Loucy (cell line): ENCODE data around the gene ZNF511.

Experiments
- H2AFZ ChIP-seq: fragments of 200-600 bp; sonication (generic); 2 replicates; pipeline ENCODE4 v1.6.0; 2016; ENCODE audit warnings: antibody characterized with exemption, mild to moderate bottlenecking, low read length, moderate library complexity
- H3F3A ChIP-seq: fragments of 200-600 bp; 2 replicates; pipeline ENCODE4 v1.6.0; 2016; ENCODE audit warnings: antibody characterized with exemption, low read depth, mild to moderate bottlenecking
- H3K27me3 ChIP-seq: fragments of 200-600 bp; sonication (generic); 2 replicates; pipeline ENCODE4 v1.6.1; 2014; ENCODE audit warnings: low read length, mild to moderate bottlenecking; ENCODE audit not compliant: insufficient read depth, poor library complexity, severe bottlenecking
- H3K36me3 ChIP-seq: fragments of 200-600 bp; sonication (generic); 2 replicates; pipeline ENCODE4 v1.6.1; 2016; ENCODE audit warnings: low read length; ENCODE audit not compliant: insufficient read depth
- H3K4me1 ChIP-seq: fragments of 200-600 bp; sonication (generic); 2 replicates; pipeline ENCODE4 v1.5.1; 2014; ENCODE audit warnings: low read length, mild to moderate bottlenecking; ENCODE audit not compliant: insufficient read depth, poor library complexity, severe bottlenecking
- H3K4me2 ChIP-seq: fragments of 200-600 bp; sonication (generic); 2 replicates; pipeline ENCODE4 v1.6.0; 2014; ENCODE audit warnings: antibody characterized with exemption, low read length, low read depth, mild to moderate bottlenecking; ENCODE audit not compliant: poor library complexity, severe bottlenecking
- H3K4me3 ChIP-seq: fragments of 200-600 bp; sonication (generic); 2 replicates; pipeline ENCODE4 v1.5.1; 2014; ENCODE audit warnings: low read length, mild to moderate bottlenecking, mixed read lengths; ENCODE audit not compliant: poor library complexity, severe bottlenecking
- H3K79me2 ChIP-seq: fragments of 200-600 bp; sonication (generic); 2 replicates; pipeline ENCODE4 v1.6.1; 2014; ENCODE audit warnings: low read length; ENCODE audit not compliant: insufficient read depth
- H3K9ac ChIP-seq: fragments of 200-600 bp; sonication (generic); 2 replicates; pipeline ENCODE4 v1.6.0; 2014; ENCODE audit warnings: mild to moderate bottlenecking, low read depth, low read length, moderate library complexity; ENCODE audit not compliant: poor library complexity, severe bottlenecking
- H3K9me2 ChIP-seq: fragments of 200-600 bp; sonication (generic); replicated peaks from 2 replicates; pipeline ENCODE4 v1.6.1; 2016; ENCODE audit warnings: low read depth, low read length, mixed read lengths
- H3K9me3 ChIP-seq: fragments of 200-600 bp; sonication (generic); 2 replicates; pipeline ENCODE4 v1.6.1; 2014; ENCODE audit warnings: mild to moderate bottlenecking, antibody characterized with exemption, low read length, low read depth; ENCODE audit not compliant: insufficient read depth
- H4K20me1 ChIP-seq: fragments of 200-600 bp; sonication (generic); 2 replicates; pipeline ENCODE4 v1.6.0; 2014; ENCODE audit warnings: antibody characterized with exemption, low read length, mild to moderate bottlenecking; ENCODE audit not compliant: insufficient read depth, poor library complexity, severe bottlenecking
- CTCF ChIP-seq: fragments of 200-600 bp; sonication (generic); conservative IDR thresholded peaks from 2 replicates; pipeline ENCODE4 v1.5.1; 2014; ENCODE audit warnings: mild to moderate bottlenecking, antibody characterized with exemption, low read length
- EZH2phosphoT487 ChIP-seq: fragments of 200-600 bp; IDR thresholded peaks from 2 replicates; pipeline ENCODE4 v1.6.1; 2018; ENCODE audit warnings: antibody characterized with exemption, mild to moderate bottlenecking, moderate library complexity, borderline replicate concordance

Gene ZNF511

GRCh38 chr10:133297504-133297903 lies 11.2 kb upstream of the ZNF511 start:
- TF ChIP-seq EZH2phosphoT487 (no peak), CTCF (no peak)
- Histone ChIP-seq H3K9me2 (no peaks in the 10 kb centered on the region), H3K4me3 (no peak overlapping the region), H2AFZ (no peak overlapping the region), H3F3A (no peaks in the 10 kb centered on the region), H3K4me1 (no peaks in the 10 kb centered on the region), H3K36me3 (peaks cover 73% of the 10 kb centered on the region; the same call in 1 of the 2 replicates), H3K79me2 (peaks cover 2% of the 10 kb centered on the region; the same call in 1 of the 2 replicates), H4K20me1 (no peaks in the 10 kb centered on the region), H3K4me2 (no peak overlapping the region), H3K9me3 (no peaks in the 10 kb centered on the region), H3K27me3 (no peaks in the 10 kb centered on the region), H3K9ac (no peak overlapping the region)

GRCh38 chr10:133298466-133298865 lies 10.2 kb upstream of the ZNF511 start:
- no peak for TF ChIP-seq EZH2phosphoT487
- TF ChIP-seq CTCF = no peak
- Histone ChIP-seq H3K4me2 (no peak overlapping the region), H3K79me2 (peaks cover 11% of the 10 kb centered on the region; the same call in 1 of the 2 replicates), H3K27me3 (no peaks in the 10 kb centered on the region), H4K20me1 (no peaks in the 10 kb centered on the region), H3K9ac (no peak overlapping the region), H3K9me3 (no peaks in the 10 kb centered on the region), H3K36me3 (peaks cover 65% of the 10 kb centered on the region; the same call in 1 of the 2 replicates), H3F3A (no peaks in the 10 kb centered on the region), H3K4me3 (no peak overlapping the region), H2AFZ (no peak overlapping the region), H3K4me1 (no peaks in the 10 kb centered on the region), H3K9me2 (no peaks in the 10 kb centered on the region)

GRCh38 chr10:133299224-133299623 lies 9.5 kb upstream of the ZNF511 start:
- H3K4me1 ChIP-seq = no peaks in the 10 kb centered on the region
- H3K9me3 ChIP-seq = no peaks in the 10 kb centered on the region
- TF ChIP-seq EZH2phosphoT487 = no peak
- TF ChIP-seq CTCF = no peak
- no peak overlapping the region for H3K4me3 ChIP-seq
- H3K9ac ChIP-seq = no peak overlapping the region
- no peaks in the 10 kb centered on the region for H3K27me3 ChIP-seq
- H2AFZ ChIP-seq = no peak overlapping the region
- H3K79me2 ChIP-seq = peaks cover 19% of the 10 kb centered on the region
- H3K36me3 ChIP-seq = peaks cover 58% of the 10 kb centered on the region; the same call in 1 of the 2 replicates
- H3F3A ChIP-seq = no peaks in the 10 kb centered on the region
- no peaks in the 10 kb centered on the region for H3K9me2 ChIP-seq
- H3K4me2 ChIP-seq = no peak overlapping the region
- H4K20me1 ChIP-seq = no peaks in the 10 kb centered on the region
